T-helper 1 cell treated with Interleukin-12 subunit alpha and Interleukin-12 subunit beta and Interleukin-4 antibody, amounts not matched to agents 30 μg/mL and 1 μg/mL, for 36 hours (primary cell): ENCODE results near the gene WLS.

ENCODE experiments used
- H3K27ac Mint-ChIP-seq: one replicate; pipeline ENCODE4 v1.8.0; 2021; ENCODE audit warnings: mild to moderate bottlenecking, mixed read lengths
- H3K27me3 Mint-ChIP-seq: one replicate; pipeline ENCODE4 v1.8.0; 2021; ENCODE audit warnings: low read depth, mixed read lengths
- H3K36me3 Mint-ChIP-seq: one replicate; pipeline ENCODE4 v1.8.0; 2021; ENCODE audit warnings: low read depth, mixed read lengths
- H3K4me1 Mint-ChIP-seq: one replicate; pipeline ENCODE4 v1.8.0; 2021; ENCODE audit warnings: low read depth, mixed read lengths
- H3K4me3 Mint-ChIP-seq: one replicate; pipeline ENCODE4 v1.8.0; 2021; ENCODE audit warnings: mild to moderate bottlenecking, moderate library complexity, mixed read lengths
- H3K9me3 Mint-ChIP-seq: one replicate; pipeline ENCODE4 v1.8.0; 2021; ENCODE audit warnings: mixed read lengths

The WLS gene

DNA sequence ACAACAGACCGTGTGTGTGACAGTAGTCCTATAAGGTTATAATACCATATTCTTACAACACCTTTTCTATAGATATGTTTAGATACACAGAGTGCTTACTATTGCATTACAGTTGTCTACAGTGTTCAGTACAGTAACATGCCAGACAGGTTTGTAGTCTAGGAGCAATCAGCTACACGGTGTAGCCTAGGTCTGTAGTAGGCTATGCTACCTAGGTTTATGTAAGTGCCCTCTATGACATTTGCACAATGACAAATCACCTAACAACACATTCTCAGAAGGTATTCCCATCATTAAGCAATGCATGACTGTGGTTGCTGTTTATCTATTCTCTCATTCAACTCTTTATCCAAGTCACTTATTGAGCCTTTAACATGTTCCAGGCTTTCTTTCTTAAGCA, 1.8 kb upstream of the WLS start:
- peaks cover 61% of the 10 kb centered on the region for H3K27me3 Mint-ChIP-seq

GRCh38 chr1:68233202-68233601, 879 bp upstream of the WLS start:
- no peak overlapping the region for H3K27ac Mint-ChIP-seq
- H3K27me3 Mint-ChIP-seq, result peaks cover 66% of the 10 kb centered on the region
- H3K36me3 Mint-ChIP-seq, result no peaks in the 10 kb centered on the region
- H3K4me1 Mint-ChIP-seq, result peaks cover 8% of the 10 kb centered on the region
- no peak overlapping the region for H3K4me3 Mint-ChIP-seq
- no peaks in the 10 kb centered on the region for H3K9me3 Mint-ChIP-seq

More for the DNA sequence above, 1.8 kb upstream of the WLS start:
- Mint-ChIP-seq H3K9me3 (no peaks in the 10 kb centered on the region), H3K4me1 (peaks cover 8% of the 10 kb centered on the region), H3K4me3 (no peak overlapping the region), H3K36me3 (no peaks in the 10 kb centered on the region), H3K27ac (no peak overlapping the region)

DNA sequence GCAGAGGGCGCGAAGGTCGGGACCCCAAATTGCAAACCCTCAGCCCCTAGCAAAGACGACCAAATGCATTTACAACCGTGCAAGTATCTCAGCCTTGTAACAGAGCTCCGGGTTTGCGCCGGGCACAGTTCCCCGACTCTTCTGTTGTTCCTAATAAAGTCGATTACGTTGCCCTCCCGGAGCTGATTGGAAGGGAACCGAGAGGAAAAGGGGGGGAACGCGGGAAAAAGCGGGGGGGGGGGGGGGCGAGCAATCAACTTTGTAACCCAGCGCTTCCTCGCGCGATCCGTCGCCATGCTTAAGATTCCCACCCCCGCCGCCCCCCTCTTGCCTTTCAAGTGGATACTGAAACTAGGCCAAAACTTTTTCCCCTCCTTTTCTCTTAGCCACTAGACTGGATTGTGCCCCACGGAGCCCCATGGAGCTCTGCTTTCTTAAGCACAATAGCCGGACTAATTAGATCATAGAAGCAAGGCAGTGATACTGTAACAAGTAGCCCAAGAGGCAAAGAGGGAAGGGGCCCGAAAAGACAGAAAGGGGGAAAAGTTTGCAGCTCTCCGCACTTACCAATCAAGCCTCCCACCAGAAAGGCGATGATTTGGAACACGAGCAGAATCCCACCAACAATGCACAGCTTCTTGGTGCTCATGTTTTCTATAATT, 565 bp downstream of the WLS start:
- Mint-ChIP-seq H3K27me3 (peaks cover 72% of the 10 kb centered on the region), H3K4me3 (no peak overlapping the region), H3K4me1 (peaks cover 8% of the 10 kb centered on the region), H3K27ac (no peak overlapping the region), H3K9me3 (no peaks in the 10 kb centered on the region), H3K36me3 (no peaks in the 10 kb centered on the region)

DNA sequence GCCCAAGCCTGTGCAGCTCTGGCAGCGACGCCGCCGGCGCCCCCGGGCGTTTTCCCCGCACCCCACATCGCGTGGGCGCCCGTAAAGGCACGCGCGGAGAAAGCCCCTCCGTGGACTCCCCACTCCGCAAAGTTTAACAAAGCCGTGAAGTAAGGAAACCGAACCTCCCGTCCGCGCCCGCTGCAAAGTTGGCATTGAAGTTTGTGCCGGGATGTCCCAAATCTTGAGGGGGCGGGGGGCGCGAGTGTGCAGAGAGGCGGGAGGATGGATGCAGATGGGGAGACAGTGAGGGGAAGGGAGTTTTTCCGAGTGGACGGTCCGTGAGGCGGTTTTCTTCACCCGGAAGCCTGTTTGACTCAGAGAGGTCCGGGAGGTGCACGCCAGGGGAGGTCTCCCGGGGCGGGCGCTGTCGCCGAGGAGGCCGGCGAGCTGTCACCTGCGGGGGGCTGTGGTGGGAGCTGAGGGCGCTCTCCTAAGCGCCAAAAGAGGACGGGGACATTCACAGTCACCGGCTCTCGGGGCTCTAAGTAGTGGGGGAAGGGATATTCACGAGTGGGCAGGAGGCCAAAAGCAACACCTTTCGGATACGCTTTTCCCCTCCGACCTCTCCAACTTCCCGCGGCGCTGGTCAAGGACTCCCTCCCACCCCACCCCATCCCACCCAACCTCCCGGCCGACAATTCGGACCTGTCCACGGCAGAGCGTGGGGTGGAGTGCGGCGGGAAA, 1.3 kb downstream of the WLS start:
- Mint-ChIP-seq H3K4me3 (peak overlapping the region; percentile 37), H3K27me3 (peaks cover 75% of the 10 kb centered on the region), H3K4me1 (peaks cover 8% of the 10 kb centered on the region), H3K27ac (no peak overlapping the region), H3K36me3 (no peaks in the 10 kb centered on the region), H3K9me3 (no peaks in the 10 kb centered on the region)

DNA sequence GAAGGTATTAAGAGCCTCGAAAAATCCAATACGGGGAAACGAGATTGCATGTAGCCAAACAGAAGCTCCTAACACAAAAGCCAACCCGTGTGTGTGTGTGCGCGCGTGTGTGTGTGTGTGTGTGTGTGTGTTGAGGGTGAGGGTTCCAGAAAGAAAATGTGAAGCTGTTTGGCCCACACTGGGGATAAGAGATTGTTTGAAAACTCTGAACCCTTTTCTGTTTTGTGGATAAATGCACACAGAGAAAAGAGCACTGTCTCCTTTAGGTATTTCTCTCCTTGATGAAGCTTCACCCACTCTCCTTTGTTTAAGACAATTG, 1.9 kb downstream of the WLS start:
- H3K36me3 Mint-ChIP-seq, result no peaks in the 10 kb centered on the region
- H3K27me3 Mint-ChIP-seq, result peaks cover 75% of the 10 kb centered on the region
- H3K4me1 Mint-ChIP-seq, result peaks cover 8% of the 10 kb centered on the region
- no peak overlapping the region for H3K4me3 Mint-ChIP-seq
- H3K9me3 Mint-ChIP-seq, result no peaks in the 10 kb centered on the region
- no peak overlapping the region for H3K27ac Mint-ChIP-seq

- no peaks in the 10 kb centered on the region for H3K9me3 Mint-ChIP-seq
- no peak overlapping the region for H3K27ac Mint-ChIP-seq
- no peak overlapping the region for H3K4me3 Mint-ChIP-seq
- H3K4me1 Mint-ChIP-seq, result peaks cover 8% of the 10 kb centered on the region
- no peaks in the 10 kb centered on the region for H3K36me3 Mint-ChIP-seq
- peaks cover 71% of the 10 kb centered on the region for H3K27me3 Mint-ChIP-seq
Measured at GRCh38 chr1:68229650-68230483, 2.5 kb downstream of the WLS start.

GRCh38 chr1:68228851-68229250, 3.5 kb downstream of the WLS start:
- H3K27ac Mint-ChIP-seq, result no peak overlapping the region
- no peaks in the 10 kb centered on the region for H3K9me3 Mint-ChIP-seq
- H3K27me3 Mint-ChIP-seq, result peaks cover 61% of the 10 kb centered on the region

DNA sequence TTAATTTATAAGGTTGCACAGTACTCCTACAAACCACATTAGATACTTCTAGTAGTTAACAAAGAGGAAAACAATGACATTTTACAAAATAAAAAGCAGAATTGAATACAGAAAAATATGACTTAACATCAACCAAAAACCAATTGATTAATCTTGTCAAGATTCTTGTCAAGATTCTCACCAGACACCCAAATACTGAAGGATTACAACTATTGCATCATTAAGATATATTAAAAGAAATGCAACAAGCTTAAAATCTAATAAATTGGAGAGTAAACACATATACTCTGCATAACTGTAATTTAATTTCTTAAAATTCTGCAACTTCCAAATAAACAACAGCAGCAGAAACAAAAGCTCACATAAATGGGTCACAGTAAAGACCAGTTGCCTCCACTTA, 4.7 kb downstream of the WLS start:
- Mint-ChIP-seq H3K4me3 (no peak overlapping the region), H3K36me3 (no peaks in the 10 kb centered on the region), H3K27me3 (peaks cover 48% of the 10 kb centered on the region), H3K27ac (no peak overlapping the region), H3K9me3 (no peaks in the 10 kb centered on the region), H3K4me1 (peaks cover 6% of the 10 kb centered on the region)

More at GRCh38 chr1:68228851-68229250, 3.5 kb downstream of the WLS start:
- Mint-ChIP-seq H3K4me3 (no peak overlapping the region), H3K4me1 (peaks cover 8% of the 10 kb centered on the region), H3K36me3 (no peaks in the 10 kb centered on the region)

GRCh38 chr1:68225781-68226180, 6.5 kb downstream of the WLS start:
- H3K9me3 Mint-ChIP-seq, result no peaks in the 10 kb centered on the region
- no peaks in the 10 kb centered on the region for H3K36me3 Mint-ChIP-seq
- peaks cover under 1% of the 10 kb centered on the region for H3K4me1 Mint-ChIP-seq
- no peak overlapping the region for H3K4me3 Mint-ChIP-seq
- H3K27ac Mint-ChIP-seq, result no peak overlapping the region
- H3K27me3 Mint-ChIP-seq, result peaks cover 34% of the 10 kb centered on the region

DNA sequence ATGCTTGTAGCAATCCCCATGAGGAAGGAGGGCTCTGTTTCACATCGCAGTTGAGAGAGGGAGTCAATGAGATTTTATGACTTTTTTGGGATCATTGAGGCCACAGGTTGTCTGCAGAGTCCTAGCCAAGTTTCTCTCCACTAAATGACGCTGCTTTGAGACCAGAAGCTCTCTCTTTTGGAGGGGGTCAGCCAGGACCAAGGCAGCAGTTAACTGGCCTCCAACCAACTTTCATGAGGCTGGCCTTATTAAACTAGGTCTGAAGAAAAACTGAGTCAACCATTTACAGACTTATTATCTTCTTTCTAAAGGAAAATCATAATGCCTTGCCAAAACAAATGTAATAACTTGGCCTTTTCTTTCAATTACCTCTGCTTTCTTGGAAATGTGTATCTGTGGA, 8.6 kb downstream of the WLS start:
- Mint-ChIP-seq H3K27me3 (peaks cover 18% of the 10 kb centered on the region), H3K27ac (no peak overlapping the region), H3K36me3 (no peaks in the 10 kb centered on the region), H3K4me3 (no peak overlapping the region), H3K9me3 (no peaks in the 10 kb centered on the region), H3K4me1 (no peaks in the 10 kb centered on the region)

DNA sequence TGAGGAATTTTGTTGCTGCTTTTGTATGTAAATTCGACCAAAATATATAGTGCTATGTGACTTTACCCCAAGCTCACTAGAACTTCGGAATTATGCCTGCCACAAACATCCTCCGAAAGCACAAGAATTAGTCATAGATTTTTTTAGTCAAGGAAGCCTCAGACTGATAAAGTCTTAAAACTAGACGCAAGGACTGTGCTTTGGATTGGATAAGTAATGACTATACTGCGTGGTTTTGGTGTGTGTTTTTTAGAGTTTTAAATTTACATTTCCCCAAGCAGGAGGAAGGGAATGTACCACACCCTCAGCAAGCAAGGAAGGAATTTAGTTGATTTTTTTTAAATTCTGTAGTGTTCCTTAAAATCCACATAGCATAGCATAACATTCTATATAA, 10.3 kb downstream of the WLS start:
- no peaks in the 10 kb centered on the region for H3K9me3 Mint-ChIP-seq
- no peaks in the 10 kb centered on the region for H3K4me1 Mint-ChIP-seq
- H3K4me3 Mint-ChIP-seq, result no peak overlapping the region

GRCh38 chr1:68221001-68221979, 11.0 kb downstream of the WLS start:
- peaks cover 8% of the 10 kb centered on the region for H3K27me3 Mint-ChIP-seq
- H3K4me1 Mint-ChIP-seq, result no peaks in the 10 kb centered on the region
- no peaks in the 10 kb centered on the region for H3K9me3 Mint-ChIP-seq
- H3K4me3 Mint-ChIP-seq, result no peak overlapping the region
- H3K27ac Mint-ChIP-seq, result no peak overlapping the region
- no peaks in the 10 kb centered on the region for H3K36me3 Mint-ChIP-seq

More for the DNA sequence above, 10.3 kb downstream of the WLS start:
- Mint-ChIP-seq H3K27me3 (peaks cover 12% of the 10 kb centered on the region), H3K36me3 (no peaks in the 10 kb centered on the region), H3K27ac (no peak overlapping the region)

GRCh38 chr1:68220420-68220819, 11.9 kb downstream of the WLS start:
- H3K36me3 Mint-ChIP-seq, result no peaks in the 10 kb centered on the region
- H3K27ac Mint-ChIP-seq, result no peak overlapping the region
- no peaks in the 10 kb centered on the region for H3K4me1 Mint-ChIP-seq
- H3K27me3 Mint-ChIP-seq, result peaks cover 8% of the 10 kb centered on the region
- no peak overlapping the region for H3K4me3 Mint-ChIP-seq
- H3K9me3 Mint-ChIP-seq, result no peaks in the 10 kb centered on the region

DNA sequence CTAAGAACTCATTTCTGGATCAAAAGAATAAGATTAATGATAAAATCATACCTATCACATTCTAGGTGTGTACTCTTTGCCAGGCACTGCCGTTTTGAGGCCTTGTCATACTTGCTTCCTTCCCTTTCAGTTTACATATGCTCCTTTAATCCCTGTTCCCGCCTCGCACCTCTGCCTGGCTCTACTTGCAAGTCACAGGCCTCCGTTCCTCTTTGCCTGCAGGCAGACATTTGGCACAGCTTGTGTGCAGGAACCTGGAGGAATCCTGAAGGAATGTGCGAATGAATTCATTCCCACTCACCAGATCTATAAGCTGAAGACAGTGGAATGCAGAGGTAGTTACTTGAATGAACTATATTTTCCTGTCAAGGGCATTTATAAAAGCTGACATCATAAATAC, 13.8 kb downstream of the WLS start:
- Mint-ChIP-seq H3K27ac (no peak overlapping the region), H3K9me3 (no peaks in the 10 kb centered on the region), H3K36me3 (no peaks in the 10 kb centered on the region), H3K4me1 (no peaks in the 10 kb centered on the region), H3K4me3 (no peak overlapping the region), H3K27me3 (peaks cover 8% of the 10 kb centered on the region)
